Transverse colon (tissue), 4 donors: Measurements from ENCODE around the gene PTBP1. TPM values are rescaled to one million over a fixed set of nuclear protein-coding genes. Genes with fewer than 3 reads are reported as not detected.

ENCODE experiments used
- DNase-seq: peaks from one replicate; pipeline ENCODE4 v3.0.0-alpha.2; 2019
- H3K27ac ChIP-seq, 4 donors: fragments of 200-600 bp; sonication (generic); 2 replicates each; pipeline ENCODE4 v1.5.1; 2016 to 2018; ENCODE audit warnings: inconsistent platforms in 4 of 4
- H3K27me3 ChIP-seq: fragments of 200-600 bp; sonication (generic); 2 replicates; pipeline ENCODE4 v1.5.1; 2017; ENCODE audit warnings: inconsistent platforms
- H3K36me3 ChIP-seq, 4 donors: fragments of 200-600 bp; sonication (generic); 2 replicates each; pipeline ENCODE4 v1.5.1; 2017 to 2019; ENCODE audit warnings: inconsistent platforms in 4 of 4
- H3K4me1 ChIP-seq, 4 donors: fragments of 200-600 bp; sonication (generic); 2 replicates each; pipeline ENCODE4 v1.5.1; 2017 to 2020; ENCODE audit warnings: inconsistent platforms in 4 of 4
- H3K4me3 ChIP-seq, 4 donors: fragments of 200-600 bp; sonication (generic); 1 replicate in 1 of 4; 2 replicates in 3 of 4; pipeline versions ENCODE4 v1.5.1 to v1.6.1; 2017 to 2019; ENCODE audit warnings: inconsistent platforms in 4 of 4
- H3K9me3 ChIP-seq, 2 donors: fragments of 200-600 bp; sonication (generic); 2 replicates each; pipeline ENCODE4 v1.5.1; 2017 to 2019; ENCODE audit warnings: inconsistent platforms in 2 of 2
- CTCF ChIP-seq, 5 experiments: fragments of 200-600 bp in 3 of 5; fragments of 450-650 bp in 2 of 5; sonication (generic) in 3 of 5; IDR thresholded peaks; 1 replicate in 2 of 5; 2 replicates in 3 of 5; pipeline ENCODE4 v1.5.1; 2016 to 2017; ENCODE audit warnings: antibody characterized with exemption in 5 of 5, inconsistent platforms in 3 of 5, mild to moderate bottlenecking in 2 of 5, moderate library complexity in 1 of 5
- EP300 ChIP-seq: sonication (generic); formaldehyde crosslinking; IDR thresholded peaks from one replicate; pipeline ENCODE4 v1.6.1; 2017; ENCODE audit warnings: antibody characterized with exemption, low read depth
- POLR2A ChIP-seq: fragments of 450-650 bp; IDR thresholded peaks from one replicate; pipeline ENCODE4 v1.6.1; 2016; ENCODE audit warnings: antibody characterized with exemption, mild to moderate bottlenecking, moderate library complexity
- POLR2AphosphoS5 ChIP-seq, 3 donors: sonication (generic); formaldehyde crosslinking; IDR thresholded peaks; one replicate each; pipeline ENCODE4 v1.6.1; 2016; ENCODE audit warnings: antibody characterized with exemption in 3 of 3
- WGBS, 2 donors: methylation state at CpG; one replicate each; pipeline ENCODE4 v1.1.5; 2018; ENCODE audit warnings: low coverage in 1 of 2; 5-methylcytosine and 5-hydroxymethylcytosine counted together
- in situ Hi-C, 4 donors: fragments of 200-750 bp; cut with MboI; loops; one replicate each; pipeline versions ENCODE4 v1.15.0 to v1.15.1; 2017; ENCODE audit warnings: low sequenced_read_pairs in 3 of 4, low pct_ligation_motif_present in 1 of 4, low pct_unique_long_range_greater_than_20kb in 1 of 4
- intact Hi-C: fragments of 100-400 bp; cut with DNase I; formaldehyde crosslinking; loops from one replicate; pipeline ENCODE4 v1.15.1; 2023; ENCODE audit warnings: low total_unique reads
- total RNA-seq, 4 donors: library from RNA; depleted of rRNA; stranded (reverse); fragments of >200 nt; gene quantifications; one replicate each; pipeline ENCODE4 v1.1.0, GENCODE V29; 2016

PTBP1 gene
- total RNA-seq, 4 donors from 2014 or later = 145 to 258 (median 194) TPM

- in situ Hi-C loops (loop anchor here in 3 of 4 donors (10.0 to 25.0 kb wide), 5 partner anchors 70 to 133 kb away; partner anchors contain the start of genes WDR18 (in 2 of the 3) and ARID3A (in 1 of the 3)), intact Hi-C loops (no loop called here)
Measured at GRCh38 chr19:854549-854948, 57.3 kb downstream of the PTBP1 start.

GRCh38 chr19:855142-855541 is 57.9 kb downstream of the PTBP1 start:
- H3K9me3 ChIP-seq = no peaks in the 10 kb centered on the region
- in situ Hi-C loops (loop anchor here in 3 of 4 donors (5.0 to 25.0 kb wide), 6 partner anchors 67 to 132 kb away; partner anchors contain the start of genes WDR18 (in 2 of the 3) and ARID3A (in 1 of the 3)), intact Hi-C loops (loop anchor here (5.0 kb wide), 1 partner anchor 127 kb away; the partner anchor contains the start of gene WDR18)
- 85% methylated on average over 12 of the region's 12 CpGs; no CpG with 5 or more reads in 1 of the 2 donors for WGBS, 2 donors
- peaks cover 0 to 21% (median 15%) of the 10 kb centered on the region in 4 donors for H3K4me1 ChIP-seq
- no peak overlapping the region for H3K27ac ChIP-seq
- peaks cover 57% of the 10 kb centered on the region for H3K27me3 ChIP-seq
- no peak for TF ChIP-seq POLR2AphosphoS5 (IDR thresholded peaks at IDR 0.05)
- TF ChIP-seq CTCF (IDR thresholded peaks at IDR 0.05) = no peak
- no peak for TF ChIP-seq POLR2A
- no peak for TF ChIP-seq EP300
- DNase-seq = no peak
- no peaks in the 10 kb centered on the region for H3K36me3 ChIP-seq
- no peak overlapping the region for H3K4me3 ChIP-seq

More at GRCh38 chr19:854549-854948, 57.3 kb downstream of the PTBP1 start:
- Histone ChIP-seq H3K9me3 (no peaks in the 10 kb centered on the region), H3K27ac (no peak overlapping the region), H3K36me3 (no peaks in the 10 kb centered on the region), H3K4me1 (peaks cover 0 to 15% (median 9%) of the 10 kb centered on the region in 4 donors), H3K27me3 (peaks cover 56% of the 10 kb centered on the region), H3K4me3 (no peak overlapping the region)
- 67 to 69% methylated on average over 6 of the region's 6 CpGs for WGBS, 2 donors
- TF ChIP-seq POLR2AphosphoS5 (IDR thresholded peaks at IDR 0.05) = no peak
- TF ChIP-seq EP300 = no peak
- no peak for TF ChIP-seq CTCF (IDR thresholded peaks at IDR 0.05)
- TF ChIP-seq POLR2A = no peak
- DNase-seq = no peak

- no peak for DNase-seq
- Histone ChIP-seq H3K4me1 (peaks cover 0 to 25% (median 18%) of the 10 kb centered on the region in 4 donors), H3K36me3 (no peaks in the 10 kb centered on the region), H3K4me3 (no peak overlapping the region), H3K9me3 (no peaks in the 10 kb centered on the region), H3K27ac (no peak overlapping the region), H3K27me3 (peaks cover 57% of the 10 kb centered on the region)
- in situ Hi-C loops (loop anchor here in 3 of 4 donors (5.0 to 25.0 kb wide), 6 partner anchors 67 to 132 kb away; partner anchors contain the start of genes WDR18 (in 2 of the 3) and ARID3A (in 1 of the 3)), intact Hi-C loops (loop anchor here (5.0 kb wide), 1 partner anchor 127 kb away; the partner anchor contains the start of gene WDR18)
- WGBS, 2 donors = 84% methylated on average over 32 of the region's 40 CpGs; no CpG with 5 or more reads in 1 of the 2 donors
- no peak for TF ChIP-seq EP300
- no peak for TF ChIP-seq CTCF (IDR thresholded peaks at IDR 0.05)
- TF ChIP-seq POLR2A = no peak
Measured at GRCh38 chr19:855566-856120, 58.4 kb downstream of the PTBP1 start.

GRCh38 chr19:858284-858683 is 61.0 kb downstream of the PTBP1 start:
- DNase-seq = no peak
- peaks cover 45% of the 10 kb centered on the region for H3K27me3 ChIP-seq
- H3K27ac ChIP-seq = peak overlapping the region in 2 of 4 donors; percentile 74 to 75
- H3K36me3 ChIP-seq = no peaks in the 10 kb centered on the region
- H3K4me1 ChIP-seq = peaks cover 2 to 38% (median 36%) of the 10 kb centered on the region in 4 donors
- in situ Hi-C loops (loop anchor here in 3 of 4 donors (5.0 to 25.0 kb wide), 6 partner anchors 64 to 129 kb away; partner anchors contain the start of genes WDR18 (in 2 of the 3) and ARID3A (in 1 of the 3)), intact Hi-C loops (loop anchor here (5.0 kb wide), 1 partner anchor 124 kb away; the partner anchor contains the start of gene WDR18)
- WGBS, 2 donors = 62 to 69% methylated on average over 4 to 9 of the region's 9 CpGs
- H3K9me3 ChIP-seq = no peaks in the 10 kb centered on the region
- no peak overlapping the region for H3K4me3 ChIP-seq
- TF ChIP-seq POLR2A (no peak), EP300 (no peak), CTCF (IDR thresholded peaks at IDR 0.05) (no peak), POLR2AphosphoS5 (IDR thresholded peaks at IDR 0.05) (no peak)
